Epithelial cell of prostate (primary cell): ENCODE results near the gene C1orf232.

Source experiments
- DNase-seq: peaks from one replicate; pipeline ENCODE4 v3.0.0-alpha.2; 2011; ENCODE audit warnings: low read depth, low spot score
- H3K27ac ChIP-seq: fragments of 450-650 bp; 2 replicates; pipeline ENCODE4 v1.5.1; 2017; ENCODE audit warnings: mild to moderate bottlenecking

C1orf232 gene

DNA sequence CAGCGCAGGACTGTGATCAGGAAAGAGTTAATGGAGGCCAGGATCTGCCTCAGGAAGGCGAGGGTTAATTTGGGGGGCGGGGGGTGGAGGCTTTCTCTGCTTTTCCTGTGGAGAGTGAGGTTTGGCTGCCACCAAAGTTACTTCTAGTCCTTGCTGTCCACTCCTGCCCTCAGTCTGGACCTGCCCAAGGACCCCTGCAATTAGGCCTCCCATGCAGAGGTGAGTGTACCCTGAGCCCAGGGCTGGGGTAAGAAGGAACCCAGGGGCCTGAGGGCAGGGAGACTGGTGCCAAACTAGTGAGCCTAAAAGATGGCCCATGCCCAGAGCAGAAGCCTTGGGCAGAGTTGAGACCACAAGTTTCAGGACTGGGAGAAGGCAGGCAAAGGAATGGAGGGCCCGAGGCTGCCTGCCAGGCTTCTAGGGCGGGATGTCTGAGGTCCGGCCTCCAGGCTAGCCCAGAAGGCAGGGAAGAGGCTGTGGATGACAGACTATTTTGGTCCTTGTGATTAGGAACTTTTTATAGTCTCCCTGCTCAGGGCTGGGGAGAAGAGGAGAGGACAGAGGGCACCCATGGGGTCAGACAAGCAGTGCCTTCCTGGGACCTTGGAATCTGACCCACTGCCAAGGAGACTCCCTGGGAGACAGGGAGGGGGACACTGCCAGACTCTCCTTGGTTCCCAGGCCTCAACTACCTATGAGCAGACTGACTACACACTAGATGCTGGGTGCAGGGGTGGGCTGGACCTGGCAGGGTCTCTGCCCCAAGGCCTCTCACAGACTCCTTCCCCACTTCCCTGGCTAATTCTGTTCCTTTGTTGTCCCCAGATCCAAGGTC, 9.6 kb downstream of the C1orf232 start, which contains the start of gene FAM110D:
Gene FAM110D (plus strand): TSS at position 172 of the 835 bp plus-strand sequence. CDS start 2,213 bp downstream, outside the sequence.
- DNase-seq: no peak
- no peak within 1 kb of the TSS for H3K27ac ChIP-seq

- H3K27ac ChIP-seq: no peak overlapping the region
- DNase-seq: no peak
Observed at GRCh38 chr1:26158271-26158907, 10.4 kb downstream of the C1orf232 start.

DNA sequence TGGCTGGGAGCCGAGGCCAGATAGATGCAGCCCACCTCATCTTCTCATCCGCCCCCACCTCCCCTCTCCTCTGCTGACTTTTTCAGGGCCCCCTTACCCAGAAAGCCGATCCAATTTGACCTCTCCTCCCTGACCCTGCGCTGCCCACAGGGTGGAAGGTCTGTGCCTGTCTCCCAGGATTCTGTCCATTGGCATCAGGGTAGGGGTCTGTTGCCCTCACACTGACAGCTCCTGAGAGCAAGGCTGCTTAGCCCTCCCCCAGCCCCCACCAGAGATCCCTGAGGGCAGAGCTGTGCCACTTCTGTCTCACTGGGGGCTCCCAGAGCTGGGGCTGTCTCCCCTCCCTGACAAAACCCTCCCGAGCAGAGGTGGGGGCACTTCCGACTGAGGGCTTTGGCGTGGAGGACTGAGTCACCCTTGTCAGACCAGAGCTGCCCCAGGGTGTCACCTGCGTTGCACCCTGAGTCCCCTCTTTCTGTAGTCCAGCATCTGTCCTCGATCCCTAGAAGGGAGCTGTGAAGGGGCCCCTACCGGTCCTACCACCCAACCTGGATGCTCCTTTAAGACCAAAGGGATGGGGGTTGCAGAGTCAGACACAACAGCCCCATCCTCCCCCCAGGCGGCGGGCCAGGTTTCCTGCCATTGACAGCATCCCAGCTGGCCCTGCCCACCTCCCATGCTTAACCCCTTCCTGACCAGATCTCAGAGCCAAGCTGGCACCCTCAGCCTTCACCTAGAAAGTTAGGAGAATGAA, 12.3 kb downstream of the C1orf232 start:
- H3K27ac ChIP-seq: no peak overlapping the region
- no peak for DNase-seq

GRCh38 chr1:26155370-26156284, 13.1 kb downstream of the C1orf232 start:
- DNase-seq: no peak
- H3K27ac ChIP-seq: no peak overlapping the region

GRCh38 chr1:26154750-26155149, 14.0 kb downstream of the C1orf232 start:
- no peak for DNase-seq
- no peak overlapping the region for H3K27ac ChIP-seq

- DNase-seq: no peak
- H3K27ac ChIP-seq: no peak overlapping the region
Observed at GRCh38 chr1:26153966-26154532, 14.7 kb downstream of the C1orf232 start.

- no peak overlapping the region for H3K27ac ChIP-seq
- no peak for DNase-seq
Observed at GRCh38 chr1:26148887-26149286, 19.9 kb downstream of the C1orf232 start.

DNA sequence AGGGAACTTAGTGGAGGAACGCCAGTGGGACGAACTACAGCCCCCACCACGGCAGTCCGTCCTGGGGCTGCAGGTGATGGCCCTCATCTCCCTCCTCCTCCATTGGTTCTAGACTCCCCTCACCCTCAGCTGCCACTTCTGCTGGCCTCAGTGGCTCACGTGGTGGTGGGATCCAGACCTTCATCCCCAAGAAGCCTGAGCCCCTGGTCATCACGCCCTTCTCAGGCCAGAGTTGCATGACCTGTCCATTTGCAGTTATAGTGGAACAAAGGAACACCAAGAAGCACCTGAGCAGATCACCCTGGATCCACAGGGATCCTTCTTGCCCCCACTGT, 22.8 kb downstream of the C1orf232 start:
- DNase-seq: no peak
- H3K27ac ChIP-seq: no peak overlapping the region

DNA sequence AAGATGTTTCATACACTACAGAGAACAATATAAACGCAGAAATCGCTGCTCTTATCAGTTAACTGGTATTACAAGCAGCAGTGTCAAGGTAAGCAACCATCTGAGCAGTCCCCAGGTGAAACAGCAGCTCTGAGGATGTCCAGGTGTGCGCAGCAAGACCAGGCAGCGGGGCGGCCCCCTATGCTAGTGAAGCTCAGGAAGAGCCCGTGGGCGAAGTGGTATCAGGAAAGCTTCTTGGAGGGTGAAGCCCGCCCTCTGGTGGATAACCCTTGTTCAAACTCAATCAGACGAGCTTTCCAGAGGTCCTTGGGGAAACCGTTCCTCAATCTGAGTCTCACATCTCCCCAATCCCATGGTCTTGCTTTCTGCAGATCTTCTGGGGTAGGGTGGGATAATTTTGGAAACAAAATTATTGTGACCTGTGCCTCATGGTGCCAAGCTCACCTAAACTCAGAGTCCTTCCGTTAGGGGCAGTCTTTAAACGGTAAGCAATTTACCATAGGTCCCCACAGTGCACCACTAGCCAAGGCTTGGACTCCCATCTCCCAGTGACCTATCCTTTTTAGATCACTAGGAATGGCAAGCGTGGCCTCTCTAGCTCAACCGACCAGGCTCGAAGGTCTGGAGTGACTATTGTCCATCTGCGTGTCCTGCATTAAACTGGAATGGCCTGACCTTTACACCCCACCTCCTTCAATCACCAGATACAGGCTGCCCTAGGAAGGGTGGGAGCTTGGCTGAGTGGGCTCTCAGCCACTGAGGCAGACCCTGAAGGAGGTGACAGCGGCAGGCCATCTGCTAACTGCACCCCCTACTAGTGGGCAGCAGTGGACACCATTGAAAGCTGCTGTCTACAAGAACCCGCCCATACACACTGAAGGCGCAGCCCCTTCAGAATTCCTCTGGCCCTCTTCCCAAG, 23.5 kb downstream of the C1orf232 start:
- DNase-seq: no peak
- no peak overlapping the region for H3K27ac ChIP-seq

- no peak for DNase-seq
- no peak overlapping the region for H3K27ac ChIP-seq
Observed at GRCh38 chr1:26142159-26142558, 26.6 kb downstream of the C1orf232 start.

DNA sequence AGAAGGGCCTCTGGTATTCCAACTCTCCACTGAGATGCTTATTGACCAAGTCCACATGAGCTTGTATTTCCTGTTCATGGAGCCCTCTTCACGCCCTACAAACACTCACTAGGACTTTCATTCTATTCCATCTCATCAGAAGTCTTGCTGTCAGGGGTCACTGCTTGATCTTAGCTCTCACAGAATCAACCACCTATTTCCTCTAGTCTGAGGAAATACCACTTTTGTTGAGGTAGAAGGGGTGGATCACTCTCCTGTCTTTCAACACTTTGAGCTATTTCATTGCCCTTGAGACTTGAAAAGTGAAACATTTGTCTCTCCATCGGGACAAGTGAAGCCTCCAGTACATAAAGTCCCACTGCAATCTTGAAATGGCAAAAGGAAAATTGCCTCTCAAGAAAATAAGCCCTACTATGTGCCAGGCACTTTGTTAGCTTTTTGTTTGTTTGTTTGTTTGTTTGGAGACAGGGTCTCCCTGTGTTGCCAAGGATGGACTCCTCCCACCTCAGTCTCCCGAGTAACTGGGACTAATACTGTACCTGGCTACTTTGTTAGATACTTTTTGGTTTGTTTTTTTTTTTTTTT, 29.7 kb downstream of the C1orf232 start:
- no peak overlapping the region for H3K27ac ChIP-seq
- DNase-seq: no peak

DNA sequence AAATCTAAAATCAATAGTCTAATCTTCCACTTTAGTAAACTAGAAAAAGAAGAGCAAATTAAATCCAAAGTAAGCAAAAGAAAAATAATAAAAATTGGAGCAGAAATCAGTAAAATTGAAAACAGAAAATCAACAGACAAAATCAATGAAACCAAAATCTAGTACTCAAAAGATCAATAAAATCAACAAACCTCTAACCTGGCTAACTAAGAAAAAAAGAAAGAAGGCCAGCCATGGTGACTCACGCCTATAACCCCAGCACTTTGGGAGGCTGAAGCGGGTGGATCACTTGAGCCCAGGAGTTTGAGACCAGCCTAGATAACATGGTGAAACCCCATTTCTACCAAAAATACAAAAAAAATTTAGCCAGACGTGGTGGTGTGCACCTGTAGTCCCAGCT, 34.3 kb downstream of the C1orf232 start:
- H3K27ac ChIP-seq: no peak overlapping the region
- DNase-seq: no peak

DNA sequence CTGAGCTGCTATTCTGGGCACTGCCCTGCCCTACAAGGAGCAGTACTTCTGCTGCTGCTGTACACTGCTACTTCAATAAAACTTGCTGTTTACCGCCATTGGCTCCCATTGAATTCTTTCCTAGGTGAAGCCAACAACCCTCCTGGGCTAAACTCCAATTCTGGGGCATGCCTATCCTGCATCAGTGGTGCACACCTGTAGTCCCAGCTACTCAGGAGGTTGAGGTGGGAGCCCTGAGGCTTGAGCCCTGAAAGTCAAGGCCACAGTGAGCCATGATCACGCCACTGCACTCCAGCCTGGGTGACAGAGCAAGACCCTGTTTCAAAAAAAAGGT, 36.0 kb downstream of the C1orf232 start:
- no peak overlapping the region for H3K27ac ChIP-seq
- no peak for DNase-seq

- no peak overlapping the region for H3K27ac ChIP-seq
- no peak for DNase-seq
Observed at GRCh38 chr1:26132128-26132833, 36.5 kb downstream of the C1orf232 start.

DNA sequence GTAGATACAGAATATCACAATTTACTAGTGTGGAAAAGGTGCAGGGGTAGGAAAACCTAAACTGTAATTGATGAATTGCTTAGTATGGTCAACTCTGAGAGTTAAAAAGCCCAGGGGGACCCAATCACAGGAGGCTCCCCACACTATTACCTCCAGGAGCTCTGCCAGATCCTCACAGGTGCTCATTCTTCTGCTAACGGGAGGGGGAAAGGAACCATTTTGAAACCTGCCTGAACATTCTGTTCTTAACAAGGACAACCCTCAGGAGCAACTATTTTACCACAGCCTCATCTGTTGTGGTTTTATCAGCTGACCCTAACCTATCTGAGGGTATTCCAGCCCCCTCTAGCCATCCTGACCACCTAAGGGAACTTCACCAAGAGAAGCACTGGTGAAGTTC, 38.1 kb downstream of the C1orf232 start:
- H3K27ac ChIP-seq: no peak overlapping the region
- no peak for DNase-seq

- DNase-seq: no peak
- H3K27ac ChIP-seq: no peak overlapping the region
Observed at GRCh38 chr1:26129778-26130177, 39.0 kb downstream of the C1orf232 start.

DNA sequence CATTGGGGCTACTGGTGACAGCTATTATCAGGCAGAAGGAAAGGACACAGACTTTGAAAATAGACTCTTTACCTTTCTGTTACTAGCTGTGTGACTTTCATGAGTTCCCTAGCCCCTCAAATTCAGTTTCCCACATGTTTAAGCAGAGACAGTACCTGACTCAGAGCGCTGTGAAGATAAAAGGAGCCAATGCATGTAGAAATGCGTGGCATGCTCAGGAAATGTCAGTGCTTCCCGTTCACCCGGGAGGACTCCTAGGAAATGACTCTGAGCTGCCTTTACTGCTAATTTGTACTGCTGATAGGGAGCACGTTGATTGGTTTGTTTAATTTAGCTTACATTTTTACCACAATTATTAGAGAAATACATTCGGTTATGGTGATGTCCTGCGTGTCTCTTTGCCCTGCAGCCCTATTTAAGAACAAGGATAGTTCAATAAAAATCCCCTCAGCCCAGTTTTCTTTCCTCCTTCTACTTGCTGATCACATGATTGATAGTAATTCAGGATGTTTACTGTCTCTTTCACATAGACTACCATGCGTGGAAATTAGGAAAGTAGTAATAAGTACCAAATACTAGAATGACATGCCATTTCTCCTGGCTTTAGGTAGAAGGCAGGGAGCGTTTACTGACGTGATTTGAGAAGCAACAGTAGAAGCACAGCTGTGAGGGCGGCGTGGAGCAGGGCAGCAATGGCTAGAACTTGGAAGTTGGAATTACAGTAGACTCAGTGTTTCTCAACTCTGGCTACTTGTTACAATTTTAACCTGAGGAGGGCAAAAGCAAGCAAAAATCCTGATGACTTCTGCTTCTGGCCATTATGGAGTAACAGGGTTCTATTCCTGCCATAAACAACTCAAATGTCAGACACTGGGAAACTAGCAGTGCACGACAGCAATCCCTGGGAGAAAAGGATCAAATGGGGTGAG, 41.3 kb downstream of the C1orf232 start:
- peak overlapping the region; percentile 54 for H3K27ac ChIP-seq
- no peak for DNase-seq
